ENCODE data around the gene SDHAF2. TPM values are rescaled to one million over a fixed set of nuclear protein-coding genes. Genes with fewer than 3 reads are reported as not detected.

SDHAF2 gene
- polyA plus RNA-seq, 1 of the 3 experiments (the other 2 are of a cell fraction), result 81.7 TPM

- ChIA-PET CTCF (interaction anchor here (1.0 to 3.6 kb wide), 4 partner anchors 18 to 82 kb away, joined by 3 to 16 read pairs (median 5); no protein-coding TSS in a partner anchor), POLR2A (no interaction called here)
- peaks cover 0 to 12% of the 10 kb centered on the region in 2 experiments; a peak in 1 of 4 replicates for H3K4me1 ChIP-seq (ENCODE audit: control insufficient read depth in 1 of 2, insufficient read depth in 2 of 2, low read depth in 1 of 2, low read length in 1 of 2)
- no peaks in the 10 kb centered on the region for H3K27me3 ChIP-seq (ENCODE audit: insufficient read depth)
- no peak overlapping the region for H3K4me2 ChIP-seq
- TF ChIP-seq FOXJ3 (CRISPR knock-in tag; IDR thresholded peaks at IDR 0.05), result no peak
- no peak for TF ChIP-seq POLR2AphosphoS5 (IDR thresholded peaks at IDR 0.05; ENCODE audit: low read depth, low read length)
- TF ChIP-seq USF1 (IDR thresholded peaks at IDR 0.05; ENCODE audit: borderline replicate concordance, low read depth), result peak; percentile 23; the same call in 1 of the 2 replicates
- TF ChIP-seq USF2 (IDR thresholded peaks at IDR 0.05; ENCODE audit: borderline replicate concordance, low read depth, low read length), result no peak
- TF ChIP-seq MXI1 (IDR thresholded peaks at IDR 0.05; ENCODE audit: low read depth, low read length), result peak; percentile 78; the same call in 1 of the 2 replicates
- TF ChIP-seq TAF1 (IDR thresholded peaks at IDR 0.05; ENCODE audit: borderline replicate concordance, low read depth, low read length), result no peak
- no peak for TF ChIP-seq FOSL2 (IDR thresholded peaks at IDR 0.05; ENCODE audit: borderline replicate concordance, low read depth)
- H3K27ac ChIP-seq (ENCODE audit: low read depth in 2 of 2, low read length in 1 of 2), result no peak overlapping the region
- no peaks in the 10 kb centered on the region for H3F3A ChIP-seq (replicated peaks; ENCODE audit: insufficient read depth)
- no peaks in the 10 kb centered on the region for H4K20me1 ChIP-seq (ENCODE audit: insufficient read depth)
- no peak overlapping the region for H3K9ac ChIP-seq
- peak; percentile 65 for DNase-seq
- H3K4me3 ChIP-seq (ENCODE audit: low read depth in 2 of 2, low read length in 1 of 2), result no peak overlapping the region
- H3K9me3 ChIP-seq, result no peaks in the 10 kb centered on the region
- H3K9me2 ChIP-seq, result no peaks in the 10 kb centered on the region
- WGBS (ENCODE audit: low lambda C conversion rate), result 61% methylated on average over 22 of the region's 26 CpGs
- H3K79me2 ChIP-seq (ENCODE audit: insufficient read depth), result no peaks in the 10 kb centered on the region
- no peak overlapping the region for H2AFZ ChIP-seq (ENCODE audit: low read depth)
- H3K36me3 ChIP-seq (replicated peaks in 1 of 2; ENCODE audit: control insufficient read depth in 1 of 2, insufficient read depth in 2 of 2, low read length in 1 of 2), result no peaks in the 10 kb centered on the region
These were observed 66.1 kb downstream of the SDHAF2 start for GRCh38 chr11:61495801-61496601.

Small RNAs within 50 kb of the gene (small RNA-seq; reads per million reads assigned to genes)
- gene RN7SL23P, result 0 reads per million in 7 experiments

Other genes with a start within 250 kb of the SDHAF2 start
- gene PGA3, start 226.6 kb upstream of the SDHAF2 start, polyA plus RNA-seq (2012; rRNA removed), result not detected in 2 replicates
- gene PGA4, start 207.8 kb upstream of the SDHAF2 start, polyA plus RNA-seq (2012; rRNA removed), result not detected in 2 replicates
- gene PGA5, start 188.9 kb upstream of the SDHAF2 start, polyA plus RNA-seq (2012; rRNA removed), result 0.23 TPM in 1 of 2 replicates, not detected in the other
- gene VWCE, start 134.8 kb upstream of the SDHAF2 start, polyA plus RNA-seq (2012; rRNA removed), result 3.4 and 5.0 TPM in 2 replicates
- gene DDB1, start 97.0 kb upstream of the SDHAF2 start, polyA plus RNA-seq (2012; rRNA removed), result 170 and 224 TPM in 2 replicates
- gene TKFC, start 96.9 kb upstream of the SDHAF2 start, polyA plus RNA-seq (2012; rRNA removed), result 71.0 and 72.0 TPM in 2 replicates
- gene CYB561A3, start 68.2 kb upstream of the SDHAF2 start, polyA plus RNA-seq (2012; rRNA removed), result 70.0 and 76.4 TPM in 2 replicates
- gene TMEM138, start 67.8 kb upstream of the SDHAF2 start, polyA plus RNA-seq (2012; rRNA removed), result 82.2 and 129 TPM in 2 replicates
- gene TMEM216, start 37.5 kb upstream of the SDHAF2 start, polyA plus RNA-seq (2012; rRNA removed), result 16.8 and 20.6 TPM in 2 replicates
- 44.0 and 49.4 TPM in 2 replicates for gene CPSF7, start 149 bp upstream of the SDHAF2 start, polyA plus RNA-seq (2012; rRNA removed)
- gene LRRC10B, start 78.6 kb downstream of the SDHAF2 start, polyA plus RNA-seq (2012; rRNA removed), result 0.11 TPM in 1 of 2 replicates, not detected in the other
- gene SYT7, start 151.0 kb downstream of the SDHAF2 start, polyA plus RNA-seq (2012; rRNA removed), result 1.1 and 1.4 TPM in 2 replicates